Pancreas (tissue), 10 donors: Measurements from ENCODE around the gene TRIM42. TPM values are rescaled to one million over a fixed set of nuclear protein-coding genes. Genes with fewer than 3 reads are reported as not detected.

ENCODE experiments used
- ATAC-seq, 4 donors: fragments of 200-7000 bp; cut with Tn5 transposase; one replicate each; pipeline versions ENCODE4 v1.8.0 to v1.9.1; 2020; ENCODE audit warnings: mild to moderate bottlenecking in 4 of 4, moderate library complexity in 4 of 4
- DNase-seq, 6 donors: peaks; one replicate each; pipeline ENCODE4 v3.0.0-alpha.2; 2020
- FAIRE-seq: peaks from 2 replicates; lab custom pipeline; 2012; peaks lifted over from hg19 to GRCh38; lab: Jason Lieb, UNC
- H3K27ac ChIP-seq, 4 donors: fragments of 200-600 bp; sonication (generic); 1 replicate in 3 of 4; 2 replicates in 1 of 4; pipeline versions ENCODE4 v1.5.0 to v1.8.0; 2020
- H3K27me3 ChIP-seq, 4 donors: fragments of 200-600 bp; one replicate each; pipeline ENCODE4 v1.8.0; 2021
- H3K36me3 ChIP-seq, 3 donors: fragments of 200-600 bp; sonication (generic) in 1 of 3; one replicate each; pipeline versions ENCODE4 v1.5.0 to v1.8.0; 2020 to 2021
- H3K4me1 ChIP-seq, 3 donors: fragments of 200-600 bp; one replicate each; pipeline ENCODE4 v1.8.0; 2021
- H3K4me3 ChIP-seq, 4 donors: fragments of 200-600 bp; sonication (generic) in 2 of 4; one replicate each; pipeline versions ENCODE4 v1.5.0 to v1.8.0; 2020 to 2021
- H3K9me3 ChIP-seq, 4 donors: fragments of 200-600 bp; one replicate each; pipeline ENCODE4 v1.8.0; 2021
- WGBS, 2 donors: extraction: QIAGEN DNeasy Blood & Tissue Kit; methylation state at CpG; one replicate each; pipeline ENCODE4 v1.1.7; 2013; 5-methylcytosine and 5-hydroxymethylcytosine counted together
- intact Hi-C, 3 donors: fragments of 100-400 bp; cut with DNase I; formaldehyde crosslinking; loops; one replicate each; pipeline versions ENCODE4 v1.11.1 to v1.14.2; 2022
- polyA plus RNA-seq, 2 donors: library from polyadenylated mRNA; stranded (reverse); fragments of 200-250 nt; gene quantifications; one replicate each; pipeline ENCODE4 v1.2.3, GENCODE V29; 2013
- total RNA-seq, 6 donors: library from RNA; stranded (reverse); fragmentation: NEBNext Ultra II Directional in 4 of 6; extraction: Animal tissue kit (Norgen Biotek cat#: 25700) in 4 of 6; gene quantifications; one replicate each; pipeline versions ENCODE4 v1.2.1 to v1.2.4, GENCODE V29; 2021 to 2023
- TF ChIP-seq, protein P1 (sequence below), 4 donors: fragments of 200-600 bp; sonication (generic) in 3 of 4; IDR thresholded peaks; one replicate each; pipeline versions ENCODE4 v1.5.0 to v1.8.0; 2021; ENCODE audit warnings: antibody characterized with exemption in 4 of 4
- donor health status: healthy with polysubstance abuse.
- donor health status: DM: no; HTN: no; CAD: no; lungs with moderate emphysema.
- donor health status: DM: no; HTN: no; CAD: no.
- donor health status: control.
- donor health status: control.
- donor health status: Bipolar disorder and iron deficiency.
- donor health status: DM: yes; HTN: yes; CAD: no.
- donor health status: DM: no; HTN: no; CAD: no.
- donor health status: DM: no; HTN: no; CAD: no.
- donor health status: DM: yes; HTN: yes; CAD: no.

TRIM42 gene
- total and polyA plus RNA-seq, 8 donors: not detected

DNA sequence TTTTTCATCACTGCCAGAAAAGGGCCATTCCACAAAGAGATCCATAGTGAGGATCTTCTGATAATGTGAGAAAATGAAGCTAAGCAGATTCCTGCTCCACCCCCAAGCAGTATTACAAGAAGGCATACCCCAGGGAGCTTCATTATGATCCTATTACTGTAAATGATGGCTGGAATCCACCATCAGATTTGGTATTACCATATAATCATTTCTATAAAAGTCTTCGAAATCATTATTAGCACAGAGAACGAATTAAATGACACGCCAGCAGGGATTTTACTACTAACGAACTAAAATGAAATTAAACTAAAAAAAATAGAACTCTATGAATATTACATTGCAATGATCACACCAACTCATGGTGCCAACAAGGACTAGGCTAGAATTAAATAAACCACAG, 24.4 kb downstream of the TRIM42 start:
- no peak for DNase-seq
- Histone ChIP-seq H3K4me1 (no peaks in the 10 kb centered on the region), H3K27ac (no peak overlapping the region), H3K27me3 (no peaks in the 10 kb centered on the region), H3K9me3 (no peaks in the 10 kb centered on the region), H3K36me3 (no peaks in the 10 kb centered on the region), H3K4me3 (no peak overlapping the region)
- no peak for ATAC-seq
- FAIRE-seq: no peak
- intact Hi-C loops: no loop called here
- TF ChIP-seq, protein P1, sequence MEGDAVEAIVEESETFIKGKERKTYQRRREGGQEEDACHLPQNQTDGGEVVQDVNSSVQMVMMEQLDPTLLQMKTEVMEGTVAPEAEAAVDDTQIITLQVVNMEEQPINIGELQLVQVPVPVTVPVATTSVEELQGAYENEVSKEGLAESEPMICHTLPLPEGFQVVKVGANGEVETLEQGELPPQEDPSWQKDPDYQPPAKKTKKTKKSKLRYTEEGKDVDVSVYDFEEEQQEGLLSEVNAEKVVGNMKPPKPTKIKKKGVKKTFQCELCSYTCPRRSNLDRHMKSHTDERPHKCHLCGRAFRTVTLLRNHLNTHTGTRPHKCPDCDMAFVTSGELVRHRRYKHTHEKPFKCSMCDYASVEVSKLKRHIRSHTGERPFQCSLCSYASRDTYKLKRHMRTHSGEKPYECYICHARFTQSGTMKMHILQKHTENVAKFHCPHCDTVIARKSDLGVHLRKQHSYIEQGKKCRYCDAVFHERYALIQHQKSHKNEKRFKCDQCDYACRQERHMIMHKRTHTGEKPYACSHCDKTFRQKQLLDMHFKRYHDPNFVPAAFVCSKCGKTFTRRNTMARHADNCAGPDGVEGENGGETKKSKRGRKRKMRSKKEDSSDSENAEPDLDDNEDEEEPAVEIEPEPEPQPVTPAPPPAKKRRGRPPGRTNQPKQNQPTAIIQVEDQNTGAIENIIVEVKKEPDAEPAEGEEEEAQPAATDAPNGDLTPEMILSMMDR (IDR thresholded peaks at IDR 0.05): no peak
- WGBS, 2 donors: 85 to 90% methylated on average over 4 of the region's 4 CpGs

DNA sequence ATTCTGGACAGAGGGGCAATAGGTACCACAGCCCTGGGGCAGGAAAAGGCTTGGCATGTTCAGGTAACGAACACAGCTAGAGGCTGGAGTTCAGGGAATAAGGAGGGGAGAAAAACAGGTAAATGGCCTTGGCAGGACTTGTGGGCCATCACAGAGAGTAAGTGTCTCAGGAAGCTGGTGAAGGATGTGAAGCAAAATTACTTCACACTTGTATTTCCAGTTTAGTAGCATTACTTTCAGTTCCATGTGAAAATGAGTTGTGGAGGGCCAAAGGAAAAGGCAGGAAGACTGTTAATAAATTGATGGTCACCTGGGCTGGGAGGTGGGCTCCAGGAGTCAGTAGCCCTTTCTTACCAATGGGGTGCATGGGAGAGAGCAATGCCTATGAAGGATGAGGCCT, 25.6 kb downstream of the TRIM42 start:
- Histone ChIP-seq H3K27me3 (no peaks in the 10 kb centered on the region), H3K4me3 (no peak overlapping the region), H3K36me3 (no peaks in the 10 kb centered on the region), H3K4me1 (peaks cover 0 to 7% (median 7%) of the 10 kb centered on the region in 3 donors), H3K9me3 (no peaks in the 10 kb centered on the region), H3K27ac (no peak overlapping the region)
- no peak for DNase-seq
- FAIRE-seq: no peak
- ATAC-seq: no peak
- TF ChIP-seq, protein P1 (IDR thresholded peaks at IDR 0.05): no peak
- intact Hi-C loops: no loop called here
- WGBS, 2 donors: 92 to 94% methylated on average over 1 of the region's 1 CpG

DNA sequence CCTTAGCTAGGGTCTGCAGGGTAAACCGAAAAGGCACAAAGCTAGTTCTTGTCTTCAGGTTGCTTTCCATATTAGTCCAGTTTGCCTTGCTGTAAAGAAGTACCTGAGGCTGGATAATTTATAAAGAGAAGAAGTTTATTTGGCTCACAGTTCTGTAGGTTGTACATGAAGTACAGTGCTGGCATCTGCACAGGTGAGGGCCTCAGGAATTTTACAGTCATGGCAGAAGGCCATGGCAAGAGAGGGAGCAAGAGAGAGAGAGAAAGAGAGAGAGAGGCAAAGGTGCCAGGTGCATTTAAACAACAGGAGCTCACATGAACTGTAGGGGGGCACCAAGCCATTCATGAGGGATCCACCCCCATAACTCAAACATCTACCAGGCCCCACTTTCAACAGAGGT, 26.9 kb downstream of the TRIM42 start:
- intact Hi-C loops: no loop called here
- Histone ChIP-seq H3K4me3 (no peak overlapping the region), H3K36me3 (no peaks in the 10 kb centered on the region), H3K27me3 (no peaks in the 10 kb centered on the region), H3K9me3 (no peaks in the 10 kb centered on the region), H3K4me1 (peaks cover 0 to 15% (median 12%) of the 10 kb centered on the region in 3 donors), H3K27ac (no peak overlapping the region)
- ATAC-seq (peak in 1 of 4 donors; percentile 59), FAIRE-seq (no peak), DNase-seq (peak in 1 of 6 donors; percentile 18)
- 60 to 63% methylated on average over 1 of the region's 1 CpG for WGBS, 2 donors
- TF ChIP-seq, protein P1 (IDR thresholded peaks at IDR 0.05): no peak

DNA sequence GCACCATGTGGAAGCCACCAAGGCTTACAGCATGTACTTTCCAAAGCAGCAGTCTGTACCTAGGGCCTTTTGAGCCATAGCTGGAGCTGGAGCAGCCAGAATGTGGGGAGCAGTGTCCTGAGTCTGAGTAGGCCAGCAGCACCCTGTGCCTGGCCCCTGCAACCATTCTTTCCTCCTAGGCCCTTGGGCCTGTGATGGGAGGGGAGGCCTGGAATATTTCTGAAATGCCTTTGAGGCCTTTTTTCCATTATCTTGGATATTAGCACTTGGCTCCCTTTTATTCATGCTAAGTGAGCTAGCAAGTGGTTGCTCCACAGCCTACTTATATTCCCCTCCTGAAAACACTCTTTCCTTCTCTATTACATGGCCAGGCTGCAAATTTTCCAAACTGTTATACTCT, 28.1 kb downstream of the TRIM42 start:
- H3K27ac ChIP-seq: no peak overlapping the region
- no peaks in the 10 kb centered on the region for H3K9me3 ChIP-seq
- FAIRE-seq (no peak), ATAC-seq (no peak), DNase-seq (no peak)
- TF ChIP-seq, protein P1 (IDR thresholded peaks at IDR 0.05): no peak
- intact Hi-C loops: no loop called here
- H3K4me1 ChIP-seq: peaks cover 0 to 15% (median 12%) of the 10 kb centered on the region in 3 donors
- no peak overlapping the region for H3K4me3 ChIP-seq
- no peaks in the 10 kb centered on the region for H3K27me3 ChIP-seq
- no peaks in the 10 kb centered on the region for H3K36me3 ChIP-seq

DNA sequence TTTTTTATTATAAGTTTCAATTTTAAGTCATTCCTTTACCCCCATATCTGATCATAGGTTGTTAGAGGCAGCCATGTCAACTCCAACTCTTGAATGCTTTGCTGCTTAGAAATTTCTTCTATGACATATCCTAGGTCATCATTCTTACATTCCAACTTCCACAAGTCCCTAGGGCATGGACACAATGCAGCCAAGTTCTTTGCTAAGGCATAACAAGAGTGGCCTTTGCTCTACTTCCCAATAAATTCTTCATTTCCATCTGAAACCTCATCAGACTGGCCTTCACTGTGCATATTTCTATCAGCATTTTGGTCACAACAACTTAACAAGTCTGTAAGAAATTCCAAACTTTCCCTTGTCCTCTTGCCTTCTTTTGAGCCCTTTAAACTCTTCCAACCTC, 28.5 kb downstream of the TRIM42 start:
- no peak for DNase-seq
- ATAC-seq: no peak
- H3K4me1 ChIP-seq: peaks cover 0 to 15% (median 12%) of the 10 kb centered on the region in 3 donors
- intact Hi-C loops: no loop called here
- H3K27me3 ChIP-seq: no peaks in the 10 kb centered on the region
- no peaks in the 10 kb centered on the region for H3K36me3 ChIP-seq
- FAIRE-seq: no peak
- no peak overlapping the region for H3K4me3 ChIP-seq
- H3K9me3 ChIP-seq: no peaks in the 10 kb centered on the region
- TF ChIP-seq, protein P1 (IDR thresholded peaks at IDR 0.05): no peak
- no peak overlapping the region for H3K27ac ChIP-seq
